T follicular helper cell (primary cell): ENCODE data around the gene PTPRN2.
"Not testable (repeated sequence)": the region's sequence is repeated elsewhere in the genome, so short reads cannot be mapped to it uniquely, and the experiment has no call there.

Experiments
- DNase-seq: peaks from one replicate; pipeline ENCODE4 v3.0.0-alpha.2; 2020; ENCODE audit warnings: low read depth

The PTPRN2 gene

DNA sequence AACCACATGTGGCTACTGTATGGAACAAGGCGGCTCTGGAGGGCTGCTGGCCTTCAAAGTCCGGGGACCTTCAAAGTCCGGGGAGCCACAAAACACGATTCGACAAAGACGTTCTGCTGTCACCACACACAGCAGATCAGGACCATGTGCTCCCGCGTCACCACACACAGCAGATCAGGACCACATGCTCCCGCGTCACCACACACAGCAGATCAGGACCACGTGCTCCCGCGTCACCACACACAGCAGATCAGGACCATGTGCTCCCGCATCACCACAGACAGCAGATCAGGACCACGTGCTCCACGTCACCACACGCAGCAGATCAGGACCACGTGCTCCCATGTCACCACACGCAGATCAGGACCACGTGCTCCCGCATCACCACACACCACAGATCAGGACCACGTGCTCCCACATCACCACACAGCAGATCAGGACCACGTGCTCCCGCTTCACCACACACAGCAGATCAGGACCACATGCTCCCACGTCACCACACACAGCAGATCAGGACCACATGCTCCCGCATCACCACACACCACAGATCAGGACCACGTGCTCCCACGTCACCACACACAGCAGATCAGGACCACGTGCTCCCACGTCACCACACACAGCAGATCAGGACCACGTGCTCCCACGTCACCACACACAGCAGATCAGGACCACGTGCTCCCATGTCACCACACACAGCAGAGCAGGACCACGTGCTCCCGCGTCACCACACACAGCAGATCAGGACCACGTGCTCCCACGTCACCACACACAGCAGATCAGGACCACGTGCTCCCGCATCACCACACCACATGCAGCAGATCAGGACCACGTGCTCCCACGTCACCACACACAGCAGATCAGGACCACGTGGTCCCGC is 1024.9 kb downstream of the PTPRN2 start:
- not testable (repeated sequence) for DNase-seq

DNA sequence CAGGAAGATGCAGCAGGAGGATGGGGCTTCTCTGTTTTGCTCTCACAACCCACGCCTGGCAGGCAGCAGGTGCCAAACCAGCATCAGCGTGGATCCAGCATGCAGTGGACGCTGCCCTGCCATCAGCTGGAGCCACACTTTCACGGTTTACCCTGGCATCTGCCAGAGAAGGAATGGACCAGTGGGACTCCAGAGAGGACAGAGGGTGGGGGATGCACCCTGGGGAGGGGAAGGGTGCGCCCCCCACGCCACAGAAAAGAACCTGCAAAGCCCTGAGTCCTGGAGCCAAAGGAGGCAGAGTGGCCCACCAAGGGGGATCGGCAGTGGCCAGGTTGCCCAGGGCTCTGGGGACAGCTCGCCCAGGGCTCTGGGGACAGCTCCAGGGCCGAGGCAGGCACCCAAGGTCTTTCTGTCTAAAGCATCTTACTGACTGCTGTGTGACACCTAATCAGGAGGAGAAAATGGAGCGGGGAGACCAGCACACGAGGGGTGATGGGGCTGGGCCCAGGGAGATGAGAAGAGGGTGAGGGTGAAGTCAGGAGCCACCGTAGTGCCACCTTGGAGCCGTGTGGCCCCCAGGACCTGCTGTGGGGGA is 1025.7 kb downstream of the PTPRN2 start:
- DNase-seq: no peak

DNA sequence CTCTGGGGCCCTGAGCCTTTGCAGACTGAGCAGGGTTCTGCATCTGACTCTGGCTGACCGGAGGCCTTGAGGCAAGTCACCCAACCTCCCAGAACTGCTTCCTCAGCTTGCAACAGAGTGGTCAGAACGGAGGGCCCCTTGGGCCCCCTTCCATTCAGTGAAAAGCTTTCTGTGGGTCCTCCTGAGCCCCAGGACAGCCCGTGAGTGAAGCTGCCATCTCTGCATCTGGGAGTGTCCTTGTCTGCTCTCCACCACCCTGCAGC is 1026.2 kb downstream of the PTPRN2 start:
- no peak for DNase-seq

DNA sequence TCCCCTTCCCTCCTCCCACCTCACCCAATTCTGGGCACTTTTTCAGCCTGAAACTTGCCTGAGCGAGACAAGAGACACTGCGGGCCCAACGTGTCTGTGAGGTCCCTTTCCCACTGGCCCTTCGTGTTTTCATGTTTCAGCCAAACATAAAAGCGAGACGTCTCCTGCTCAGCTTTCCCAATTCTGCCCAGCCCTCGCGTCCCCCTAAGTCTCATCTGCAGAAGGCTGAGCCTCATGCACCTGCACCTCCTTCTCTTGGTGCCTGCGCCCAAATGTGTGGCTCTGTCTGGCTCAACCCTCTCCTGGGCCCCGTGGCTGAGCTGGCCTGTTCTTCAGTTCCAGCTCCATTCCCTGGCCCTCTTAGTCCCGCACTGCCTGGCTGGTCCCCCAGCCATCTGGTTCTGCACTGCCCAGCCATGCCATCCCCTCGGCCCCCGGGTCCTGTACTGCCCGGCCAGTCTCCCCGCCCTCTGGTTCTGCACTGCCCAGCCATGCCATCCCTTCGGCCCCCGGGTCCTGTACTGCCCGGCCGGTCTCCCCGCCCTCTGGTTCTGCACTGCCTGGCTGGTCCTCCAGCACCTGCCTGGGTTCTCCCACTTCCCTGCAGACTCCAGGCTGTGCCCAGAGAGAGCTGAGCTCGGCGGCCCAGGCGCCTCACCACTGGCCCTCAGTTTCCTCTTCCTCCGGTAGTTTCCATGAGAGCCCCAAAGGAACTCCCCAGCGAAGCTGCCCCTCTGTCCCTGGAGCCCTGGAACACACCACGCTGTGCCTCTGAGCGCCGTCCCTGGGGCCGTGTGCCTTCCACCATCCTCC is 1026.7 kb downstream of the PTPRN2 start:
- no peak for DNase-seq

DNA sequence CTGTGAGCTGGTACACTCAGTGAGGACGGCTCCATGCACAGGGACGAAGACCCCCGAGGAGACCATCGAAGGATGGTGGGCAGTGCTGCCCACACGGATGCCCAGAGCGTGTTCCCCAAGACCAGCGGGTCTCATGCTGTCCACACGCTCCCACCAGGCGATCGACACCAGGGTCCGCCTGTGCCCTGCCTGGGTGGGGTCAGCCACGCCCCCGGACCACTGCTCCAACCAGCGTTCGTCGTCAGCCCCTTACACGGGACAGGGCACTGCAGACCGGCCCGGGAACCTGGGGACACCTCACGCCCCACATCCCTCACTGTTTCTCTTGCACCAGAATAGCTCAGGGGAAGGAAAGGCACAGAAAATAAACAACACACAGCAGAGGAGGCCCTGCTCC is 1027.4 kb downstream of the PTPRN2 start:
- DNase-seq: no peak

DNA sequence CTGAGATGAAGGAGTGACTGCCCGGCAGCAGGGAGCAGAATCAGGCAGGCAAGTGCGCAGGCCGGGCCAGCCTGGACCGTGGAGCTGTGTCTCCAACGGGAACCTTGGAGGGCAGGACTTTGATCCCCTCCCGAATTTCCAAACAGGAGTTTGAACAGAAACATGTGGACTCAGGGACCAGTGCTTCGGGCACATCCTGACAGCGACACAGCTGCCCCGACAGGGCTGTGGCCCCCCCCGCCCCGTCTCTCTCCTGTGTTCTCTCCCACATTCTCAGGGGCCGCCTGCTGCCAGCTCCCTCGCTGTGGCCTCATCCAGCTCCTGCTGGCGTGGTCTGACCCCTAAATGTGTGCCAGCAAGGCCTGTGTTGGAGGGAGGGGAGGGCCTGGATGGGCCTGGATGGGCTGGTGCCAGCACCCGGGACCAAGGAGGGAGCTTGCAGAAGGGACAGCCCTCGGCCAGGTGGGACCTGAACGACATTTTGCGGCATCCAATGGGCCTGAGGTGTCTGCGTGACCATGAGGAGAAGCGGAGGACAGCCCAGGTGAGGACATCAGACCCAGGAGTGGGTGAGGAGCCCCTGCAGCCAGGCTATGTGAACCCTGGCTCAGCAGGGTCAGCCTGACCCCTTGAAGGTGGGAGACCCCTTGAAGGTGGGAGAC is 1027.9 kb downstream of the PTPRN2 start:
- DNase-seq: no peak

DNA sequence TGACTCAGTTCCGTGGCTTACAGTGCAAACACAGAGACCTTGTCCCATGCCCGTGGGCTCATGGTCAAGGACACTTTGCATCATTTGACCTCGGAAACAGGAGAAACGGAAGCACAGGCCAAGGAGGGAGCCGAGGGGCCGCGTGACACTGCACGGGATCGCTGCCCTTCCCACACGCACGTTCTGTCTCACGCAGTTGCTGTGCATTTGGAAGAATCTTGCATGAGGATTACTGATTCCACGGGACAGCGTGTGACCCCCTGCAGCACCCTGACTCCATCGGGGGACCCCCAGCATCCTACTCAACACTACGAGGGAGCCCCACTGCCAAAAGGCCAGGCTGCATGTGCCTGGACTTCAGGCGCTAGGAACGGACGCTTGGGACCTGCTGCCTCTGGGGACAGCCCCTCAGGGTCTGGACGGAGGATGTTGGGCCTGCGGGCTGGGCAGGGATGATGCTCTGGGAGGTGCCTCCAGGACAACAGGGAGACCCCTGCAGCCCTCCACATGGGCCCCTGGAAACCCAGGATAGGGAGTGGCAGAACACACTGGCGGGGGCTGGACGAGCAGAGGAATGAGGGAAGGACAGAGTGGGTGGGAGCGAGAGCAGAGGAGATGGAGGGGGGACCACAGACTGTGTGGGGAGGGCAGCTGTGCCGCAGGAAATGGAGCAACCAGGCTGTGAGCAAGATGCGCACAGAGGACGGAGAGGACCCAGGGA is 1028.6 kb downstream of the PTPRN2 start:
- DNase-seq: no peak

DNA sequence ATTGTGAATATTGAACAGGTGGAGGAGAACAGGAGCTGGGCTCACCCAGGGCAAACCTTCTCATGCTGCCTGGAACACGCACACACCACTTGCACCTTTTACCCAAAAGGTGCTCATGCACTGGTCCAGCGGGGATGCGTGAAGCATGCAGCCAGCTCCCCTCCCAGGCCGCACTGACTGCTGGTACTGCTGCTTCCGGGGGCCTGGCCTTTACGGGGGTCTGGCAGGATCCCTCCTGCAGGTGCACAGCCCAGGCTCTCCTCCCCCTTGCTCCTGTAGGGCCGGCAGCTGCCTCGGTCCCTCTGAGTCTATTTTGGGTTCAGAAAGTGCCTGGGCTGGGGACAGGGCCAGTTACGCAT is 1029.1 kb downstream of the PTPRN2 start:
- no peak for DNase-seq

DNA sequence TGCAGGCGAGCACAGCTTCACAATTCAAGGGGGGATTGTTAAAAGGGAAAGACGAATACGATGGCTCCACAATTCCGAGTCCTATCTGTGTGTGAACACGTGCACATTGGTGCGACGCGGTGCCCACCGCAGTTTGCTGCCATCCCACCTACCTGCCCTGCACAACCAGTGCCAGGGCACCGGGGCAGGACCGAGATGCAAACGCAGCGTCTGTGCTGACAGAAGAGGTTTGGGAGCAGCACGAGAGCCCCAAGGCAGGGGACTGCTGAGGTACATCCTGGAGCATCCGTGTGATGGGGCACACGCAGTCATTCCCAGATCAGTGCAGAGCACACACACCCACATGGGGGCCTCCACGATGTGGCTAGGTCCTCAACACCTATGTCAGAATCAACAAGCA is 1029.6 kb downstream of the PTPRN2 start:
- no peak for DNase-seq

DNA sequence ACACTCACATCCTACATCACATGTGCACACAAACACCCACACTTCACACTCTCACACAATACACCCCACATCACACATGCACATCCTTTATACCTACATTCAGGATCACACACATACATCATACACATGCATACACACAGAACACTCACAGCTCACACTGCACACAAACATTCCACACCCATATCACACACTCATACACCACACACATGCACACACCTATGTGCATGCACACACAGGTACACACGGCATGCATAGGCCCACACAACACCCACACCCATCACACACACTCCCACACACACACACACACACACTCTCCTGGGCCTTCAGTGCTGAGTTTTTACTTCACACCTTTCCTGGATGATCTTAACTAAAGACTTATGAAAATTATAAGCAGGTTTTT is 1030.4 kb downstream of the PTPRN2 start:
- no peak for DNase-seq

DNA sequence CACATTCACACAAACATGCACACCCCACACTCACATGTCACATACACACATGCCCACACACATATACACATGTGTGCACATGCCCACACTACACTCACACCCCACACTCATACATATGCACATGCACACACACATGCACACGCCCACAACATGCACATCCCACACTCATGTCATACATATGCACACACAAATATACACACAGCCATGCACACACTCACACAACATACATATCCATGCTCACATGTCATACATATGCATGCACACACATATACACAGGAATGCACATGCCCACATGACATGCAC is 1031.0 kb downstream of the PTPRN2 start:
- no peak for DNase-seq

DNA sequence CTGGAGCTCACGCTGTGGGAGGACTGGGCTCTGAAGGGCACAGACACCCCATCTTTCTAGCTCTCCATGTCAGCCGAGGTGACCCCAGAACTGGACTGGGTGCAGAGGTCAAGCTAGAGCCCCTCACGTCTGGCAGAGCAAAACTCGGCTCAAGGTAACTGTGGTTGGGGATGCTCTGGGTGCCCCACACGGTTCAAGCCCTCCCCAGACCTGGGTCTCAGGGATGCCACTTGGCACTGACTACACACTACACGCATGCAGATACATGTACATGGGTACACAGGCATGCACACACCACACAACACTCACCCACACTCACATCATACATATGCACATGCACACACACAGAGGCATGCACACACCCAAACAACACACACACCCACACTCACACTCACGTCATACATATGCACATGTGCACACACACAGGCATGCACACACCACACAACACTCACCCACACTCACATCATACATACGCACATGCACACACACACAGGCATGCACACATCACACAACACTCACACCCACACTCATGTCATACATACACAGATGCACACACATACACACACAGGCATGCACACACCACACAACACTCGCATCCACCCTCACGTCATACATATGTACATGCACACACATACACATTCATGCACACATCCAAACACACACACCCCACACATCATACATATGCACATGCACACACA is 1031.5 kb downstream of the PTPRN2 start:
- no peak for DNase-seq

DNA sequence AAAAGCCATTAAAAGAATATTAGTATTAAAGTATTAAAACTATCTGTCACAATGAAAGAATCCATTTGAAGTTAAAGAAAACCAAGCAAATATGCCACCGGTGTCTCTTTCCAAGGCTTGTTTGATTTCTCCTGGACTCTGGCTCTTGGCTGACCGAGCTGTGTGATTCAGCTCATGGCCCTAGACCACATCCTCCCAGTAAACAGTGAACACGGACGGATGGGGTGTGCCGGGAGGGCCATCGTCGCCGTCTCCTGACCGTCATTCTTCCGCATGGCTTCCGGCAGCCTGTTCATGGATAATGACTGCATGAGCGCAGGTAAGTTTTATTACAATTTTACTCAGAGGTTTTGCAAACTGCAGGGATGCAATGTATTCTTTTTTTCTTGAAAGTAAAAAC is 1032.3 kb downstream of the PTPRN2 start:
- no peak for DNase-seq

DNA sequence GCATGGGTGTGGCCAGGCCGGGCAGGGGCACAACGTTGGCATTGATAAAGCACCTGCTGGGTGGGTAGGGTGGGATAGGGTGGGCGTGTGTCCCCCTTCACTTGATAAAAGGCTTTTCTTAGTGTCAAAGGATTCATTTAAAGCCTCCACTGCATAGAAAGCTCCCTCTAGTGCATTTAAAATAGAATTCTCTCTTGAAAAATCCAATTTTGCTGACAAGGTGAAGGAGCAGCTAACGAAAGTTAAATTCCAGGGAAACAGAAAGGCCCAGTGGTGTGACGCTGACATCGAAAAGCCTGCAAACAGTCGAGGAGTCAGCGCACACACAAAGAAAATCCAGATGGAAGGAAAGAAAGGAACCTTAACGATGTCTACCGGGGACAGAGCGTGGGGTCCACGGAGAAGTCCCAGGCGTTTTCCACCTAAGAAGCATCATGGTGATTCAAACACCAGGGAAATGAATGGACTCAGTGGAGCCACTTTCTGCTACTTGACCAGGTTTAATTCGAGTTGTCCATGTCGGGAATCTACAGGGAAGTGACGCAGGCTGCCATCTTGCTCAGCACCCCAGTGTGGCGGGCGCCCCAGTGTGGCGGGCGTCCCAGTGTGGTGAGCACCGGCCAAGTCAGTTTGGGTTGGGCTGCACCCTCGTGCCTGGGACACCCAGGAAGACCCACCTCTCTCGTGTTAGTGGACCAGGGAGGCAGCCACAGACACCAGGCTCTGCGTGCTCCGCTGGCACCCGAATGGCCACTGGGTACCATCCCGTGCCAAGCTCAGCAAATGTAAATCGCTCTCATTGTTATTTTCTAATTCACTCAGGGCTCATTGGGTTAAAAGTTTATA is 1033.0 kb downstream of the PTPRN2 start:
- no peak for DNase-seq

DNA sequence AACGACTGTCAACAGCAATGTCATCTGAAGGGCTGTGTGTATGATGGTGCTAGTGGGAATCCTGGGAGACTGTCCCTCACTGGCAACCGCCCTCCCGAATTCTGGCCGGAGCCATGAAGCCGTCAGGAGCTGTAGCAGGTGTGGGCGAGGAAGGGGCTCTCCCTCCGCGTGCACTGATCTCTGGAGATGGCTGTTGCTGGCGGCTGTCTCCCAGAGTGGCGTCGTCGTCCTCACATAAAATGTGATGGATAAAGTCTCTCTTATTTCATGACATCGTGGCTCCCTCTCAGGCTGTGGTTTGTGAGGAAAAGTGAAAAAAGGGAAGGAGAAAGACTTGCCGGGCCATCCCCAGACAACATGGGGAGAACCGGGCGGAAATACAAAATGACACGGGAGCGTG is 1034.4 kb downstream of the PTPRN2 start:
- no peak for DNase-seq

DNA sequence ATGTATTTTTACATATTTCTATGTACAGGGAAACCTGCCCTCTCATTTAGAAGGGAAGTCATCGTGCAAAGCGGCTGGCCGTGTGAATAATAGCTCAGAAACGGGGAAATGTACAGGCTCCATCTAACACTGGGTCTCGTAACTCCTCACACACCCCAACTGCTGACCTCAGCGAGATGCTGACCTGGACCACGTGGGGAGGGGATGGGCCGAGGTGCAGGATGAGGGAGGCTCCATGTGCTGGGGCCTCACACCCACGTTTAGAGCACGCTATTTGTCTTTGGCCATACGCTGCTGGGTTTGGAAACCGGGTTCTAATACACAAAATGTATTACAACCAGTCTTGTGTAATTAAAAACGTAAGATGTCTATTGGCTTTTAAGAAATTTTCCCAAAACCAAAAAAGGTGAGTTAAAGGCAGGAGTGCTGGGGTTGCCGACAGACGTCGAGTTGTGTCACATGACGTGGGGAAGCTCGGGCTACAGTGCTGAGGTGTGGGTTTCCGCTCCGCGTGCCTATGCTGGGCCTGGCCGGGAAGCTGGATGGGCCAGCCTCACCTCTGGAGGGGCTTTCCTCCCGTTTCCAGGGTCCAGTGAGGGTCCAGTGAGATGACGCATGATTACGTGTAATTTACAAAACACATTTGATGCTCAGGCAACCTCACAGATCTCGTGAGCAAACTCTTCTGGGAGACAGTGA is 1035.2 kb downstream of the PTPRN2 start:
- DNase-seq: no peak

DNA sequence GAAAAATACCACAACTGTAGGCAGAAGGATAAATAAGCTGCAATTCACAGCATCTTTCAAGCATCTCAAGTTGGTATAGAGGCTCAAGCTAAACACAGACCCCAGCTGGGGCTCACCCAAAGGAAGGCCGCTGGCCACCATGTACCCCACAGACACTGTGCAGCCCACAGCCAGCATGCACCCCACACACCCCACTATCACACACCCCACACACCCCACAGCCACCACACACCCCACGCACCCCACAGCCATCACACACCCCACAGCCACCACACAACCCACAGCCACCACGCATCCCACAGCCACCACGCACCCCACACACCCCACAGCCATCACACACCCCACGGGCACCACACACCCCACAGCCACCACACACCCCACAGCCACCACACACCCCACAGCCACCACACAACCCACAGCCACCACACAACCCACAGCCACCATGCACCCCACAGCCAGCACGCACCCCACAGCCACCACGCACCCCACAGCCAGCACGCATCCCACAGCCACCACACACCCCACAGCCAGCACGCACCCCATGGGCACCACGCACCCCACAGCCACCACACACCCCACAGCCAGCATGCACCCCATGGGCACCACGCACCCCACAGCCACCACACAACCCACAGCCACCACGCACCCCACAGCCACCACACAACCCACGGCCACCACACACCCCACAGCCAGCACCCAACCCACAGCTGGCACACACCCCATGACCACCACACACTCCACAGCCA is 1036.1 kb downstream of the PTPRN2 start:
- DNase-seq: no peak

DNA sequence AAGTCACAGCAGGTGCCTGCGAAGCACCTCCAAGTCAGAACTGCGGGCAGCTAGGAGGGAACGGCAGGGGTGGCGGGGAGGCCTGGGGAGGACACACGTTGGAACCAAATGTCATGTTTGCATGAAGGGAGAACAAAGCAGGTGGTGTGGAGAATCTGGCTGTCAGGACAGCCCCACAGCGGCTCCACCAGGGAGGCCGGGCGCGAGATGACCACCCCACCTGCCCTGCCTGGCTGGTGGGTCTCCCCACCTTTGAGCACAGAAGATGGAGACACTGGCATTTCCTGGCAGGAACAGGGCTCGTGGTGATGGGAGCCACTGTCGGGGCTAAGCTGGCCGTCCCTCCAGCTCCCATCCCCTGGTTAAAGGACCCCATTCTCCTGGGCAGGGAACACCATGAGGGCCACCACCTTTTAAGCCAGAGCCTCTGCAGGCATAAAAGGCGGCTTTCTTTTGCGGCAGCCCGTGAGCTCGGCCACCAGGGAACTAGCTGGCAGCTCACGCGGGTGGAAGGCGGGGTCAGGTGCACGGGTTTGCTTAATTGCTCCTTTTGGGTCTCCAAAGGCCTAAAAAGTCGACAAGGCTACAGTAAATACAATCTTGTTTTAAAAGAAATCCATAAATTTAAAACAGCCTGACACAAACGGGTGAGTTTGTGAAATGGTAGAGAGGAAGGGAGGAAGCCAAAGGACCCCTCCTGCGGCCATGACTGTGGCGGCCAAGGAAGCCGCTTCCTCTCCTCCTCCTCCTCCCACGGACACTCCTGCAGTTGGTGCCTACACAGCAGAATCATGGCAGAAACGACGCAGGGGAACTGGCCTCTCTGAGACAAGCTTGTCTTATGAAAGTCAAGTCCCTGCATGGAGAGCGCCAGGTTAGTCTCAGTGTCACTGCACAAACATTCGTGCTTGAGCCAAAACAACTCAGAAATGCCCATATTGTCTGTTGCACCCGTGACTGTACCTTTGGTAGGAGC is 1037.0 kb downstream of the PTPRN2 start:
- no peak for DNase-seq
